T-helper 22 cell (primary cell): ENCODE results near the gene CDC42EP3.

Source experiments
- DNase-seq: peaks from one replicate; pipeline ENCODE4 v3.0.0-alpha.2; 2020; ENCODE audit warnings: low read depth

The CDC42EP3 gene

GRCh38 chr2:37636381-37637066 lies 34.9 kb downstream of the CDC42EP3 start:
- no peak for DNase-seq

- DNase-seq: peak; percentile 75
Observed at GRCh38 chr2:37635504-37636380, 35.7 kb downstream of the CDC42EP3 start.

- DNase-seq: no peak
Observed at GRCh38 chr2:37634914-37635503, 36.4 kb downstream of the CDC42EP3 start.

GRCh38 chr2:37633845-37634244 lies 37.6 kb downstream of the CDC42EP3 start:
- no peak for DNase-seq

- no peak for DNase-seq
Observed at GRCh38 chr2:37633234-37633633, 38.2 kb downstream of the CDC42EP3 start.

- DNase-seq: no peak
Observed at GRCh38 chr2:37632310-37632709, 39.1 kb downstream of the CDC42EP3 start.

GRCh38 chr2:37631698-37632097 lies 39.7 kb downstream of the CDC42EP3 start:
- DNase-seq: no peak

- no peak for DNase-seq
Observed at GRCh38 chr2:37631292-37631691, 40.1 kb downstream of the CDC42EP3 start.

GRCh38 chr2:37630776-37631175 lies 40.7 kb downstream of the CDC42EP3 start:
- no peak for DNase-seq

GRCh38 chr2:37630301-37630700 lies 41.1 kb downstream of the CDC42EP3 start:
- no peak for DNase-seq

- no peak for DNase-seq
Observed at GRCh38 chr2:37629529-37629928, 41.9 kb downstream of the CDC42EP3 start.

- no peak for DNase-seq
Observed at GRCh38 chr2:37627710-37628109, 43.7 kb downstream of the CDC42EP3 start.

GRCh38 chr2:37625796-37626571 lies 45.5 kb downstream of the CDC42EP3 start:
- DNase-seq: peak; percentile 55

- DNase-seq: no peak
Observed at GRCh38 chr2:37625156-37625555, 46.3 kb downstream of the CDC42EP3 start.

GRCh38 chr2:37623971-37624900 lies 47.2 kb downstream of the CDC42EP3 start:
- DNase-seq: no peak

GRCh38 chr2:37623406-37623805 lies 48.0 kb downstream of the CDC42EP3 start:
- DNase-seq: no peak

GRCh38 chr2:37622450-37623100 lies 48.9 kb downstream of the CDC42EP3 start:
- no peak for DNase-seq

- DNase-seq: no peak
Observed at GRCh38 chr2:37621199-37621598, 50.2 kb downstream of the CDC42EP3 start.

- no peak for DNase-seq
Observed at GRCh38 chr2:37619959-37620300, 51.5 kb downstream of the CDC42EP3 start.

- DNase-seq: no peak
Observed at GRCh38 chr2:37619230-37619958, 52.0 kb downstream of the CDC42EP3 start.
